Measurements from ENCODE around the gene RIN2. TPM values are rescaled to one million over a fixed set of nuclear protein-coding genes. Genes with fewer than 3 reads are reported as not detected.

Gene RIN2
- total RNA-seq, 1 donor from 2014 or later, result 63.9 TPM

GRCh38 chr20:19758501-19759331 lies 658 bp downstream of the RIN2 start:
- intact Hi-C loops (cut with DNase I), result loop anchor here (2.0 to 5.0 kb wide), 4 partner anchors 26 to 216 kb away; no protein-coding TSS in a partner anchor
- DNase-seq (ENCODE audit: low spot score), result peak; percentile 89

GRCh38 chr20:19760371-19760721 lies 2.3 kb downstream of the RIN2 start:
- DNase-seq (ENCODE audit: low spot score), result no peak
- intact Hi-C loops (cut with DNase I), result no loop called here

GRCh38 chr20:19761326-19761725 lies 3.3 kb downstream of the RIN2 start:
- DNase-seq (ENCODE audit: low spot score), result no peak
- intact Hi-C loops (cut with DNase I), result no loop called here

GRCh38 chr20:19761841-19762240 lies 3.8 kb downstream of the RIN2 start:
- no peak for DNase-seq (ENCODE audit: low spot score)
- intact Hi-C loops (cut with DNase I), result no loop called here

- intact Hi-C loops (cut with DNase I), result no loop called here
- no peak for DNase-seq (ENCODE audit: low spot score)
Observed at GRCh38 chr20:19764207-19764606, 6.1 kb downstream of the RIN2 start.

GRCh38 chr20:19765266-19765665 lies 7.2 kb downstream of the RIN2 start:
- intact Hi-C loops (cut with DNase I), result no loop called here
- no peak for DNase-seq (ENCODE audit: low spot score)

GRCh38 chr20:19765913-19766312 lies 7.9 kb downstream of the RIN2 start:
- DNase-seq (ENCODE audit: low spot score), result no peak
- intact Hi-C loops (cut with DNase I), result no loop called here

GRCh38 chr20:19767070-19767469 lies 9.0 kb downstream of the RIN2 start:
- DNase-seq (ENCODE audit: low spot score), result no peak
- intact Hi-C loops (cut with DNase I), result no loop called here

- intact Hi-C loops (cut with DNase I), result no loop called here
- no peak for DNase-seq (ENCODE audit: low spot score)
Observed at GRCh38 chr20:19768325-19768842, 10.3 kb downstream of the RIN2 start.

GRCh38 chr20:19769507-19769906 lies 11.4 kb downstream of the RIN2 start:
- intact Hi-C loops (cut with DNase I), result no loop called here
- no peak for DNase-seq (ENCODE audit: low spot score)

- intact Hi-C loops (cut with DNase I), result no loop called here
- DNase-seq (ENCODE audit: low spot score), result no peak
Observed at GRCh38 chr20:19770375-19770774, 12.3 kb downstream of the RIN2 start.

GRCh38 chr20:19771031-19771430 lies 13.0 kb downstream of the RIN2 start:
- intact Hi-C loops (cut with DNase I), result no loop called here
- no peak for DNase-seq (ENCODE audit: low spot score)

GRCh38 chr20:19773471-19773870 lies 15.4 kb downstream of the RIN2 start:
- no peak for DNase-seq (ENCODE audit: low spot score)
- intact Hi-C loops (cut with DNase I), result no loop called here

GRCh38 chr20:19774135-19774933 lies 16.3 kb downstream of the RIN2 start:
- intact Hi-C loops (cut with DNase I), result no loop called here
- no peak for DNase-seq (ENCODE audit: low spot score)

- intact Hi-C loops (cut with DNase I), result no loop called here
Observed at GRCh38 chr20:19775353-19776253, 17.5 kb downstream of the RIN2 start.

GRCh38 chr20:19777315-19777714 lies 19.3 kb downstream of the RIN2 start:
- intact Hi-C loops (cut with DNase I), result no loop called here
- no peak for DNase-seq (ENCODE audit: low spot score)

More at GRCh38 chr20:19775353-19776253, 17.5 kb downstream of the RIN2 start:
- DNase-seq (ENCODE audit: low spot score), result no peak

- no peak for DNase-seq (ENCODE audit: low spot score)
- intact Hi-C loops (cut with DNase I), result no loop called here
Observed at GRCh38 chr20:19777981-19778380, 19.9 kb downstream of the RIN2 start.

- intact Hi-C loops (cut with DNase I), result no loop called here
- DNase-seq (ENCODE audit: low spot score), result no peak
Observed at GRCh38 chr20:19778404-19778803, 20.3 kb downstream of the RIN2 start.

GRCh38 chr20:19779634-19780033 lies 21.6 kb downstream of the RIN2 start:
- intact Hi-C loops (cut with DNase I), result loop anchor here (5.0 kb wide), 1 partner anchor 87 kb away; no protein-coding TSS in a partner anchor
- DNase-seq (ENCODE audit: low spot score), result no peak
